ENCODE data around the gene CCL1. TPM values are rescaled to one million over a fixed set of nuclear protein-coding genes. Genes with fewer than 3 reads are reported as not detected.
"Not testable (repeated sequence)": the region's sequence is repeated elsewhere in the genome, so short reads cannot be mapped to it uniquely, and the experiment has no call there.

CCL1 gene
- total RNA-seq, 4 donors from 2014 or later: not detected

- no peaks in the 10 kb centered on the region for H3K27me3 ChIP-seq
- no peaks in the 10 kb centered on the region for H3K9me3 ChIP-seq
- intact Hi-C loops (cut with DNase I): no loop called here
- no peak overlapping the region for H3K27ac ChIP-seq
- no peaks in the 10 kb centered on the region for H3K36me3 ChIP-seq
- no peak for TF ChIP-seq CTCF (IDR thresholded peaks at IDR 0.05)
- TF ChIP-seq POLR2A (IDR thresholded peaks at IDR 0.05): no peak
- no peaks in the 10 kb centered on the region for H3K4me1 ChIP-seq
- H3K4me3 ChIP-seq (replicated peaks in 1 of 3): no peak overlapping the region
- WGBS, 2 donors: 97 to 99% methylated on average over 2 of the region's 2 CpGs
- DNase-seq: no peak
Observed at GRCh38 chr17:34341916-34342315, 21.1 kb downstream of the CCL1 start.

DNA sequence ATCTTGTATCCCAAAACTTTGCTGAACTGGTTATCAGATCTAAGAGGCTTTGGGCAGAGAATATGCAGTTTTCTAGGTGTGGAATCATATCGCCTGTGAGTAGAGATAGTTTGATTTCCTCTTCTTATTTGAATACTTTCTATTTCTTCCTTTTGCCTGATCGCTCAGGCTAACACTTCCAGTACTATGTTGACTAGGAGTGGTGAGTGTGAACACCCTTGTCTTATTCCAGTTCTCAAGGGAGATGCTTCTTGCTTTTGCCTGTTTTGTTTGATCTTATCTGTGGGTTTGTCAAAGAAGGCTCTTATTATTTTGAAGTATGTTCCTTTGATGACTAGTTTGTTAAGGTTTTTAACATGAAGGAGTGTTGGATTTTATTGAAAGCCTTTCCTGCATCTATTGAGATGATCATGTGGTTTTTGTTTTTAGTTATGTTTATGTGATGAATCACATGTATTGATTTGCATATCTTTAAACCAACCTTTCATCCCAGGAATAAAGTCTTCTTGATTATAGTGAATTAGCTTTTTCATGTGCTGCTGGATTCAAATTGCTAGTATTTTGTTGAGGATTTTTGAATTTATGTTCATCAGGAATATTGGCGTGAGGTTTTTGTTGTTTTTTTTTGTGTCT lies 23.8 kb downstream of the CCL1 start:
- Histone ChIP-seq H3K4me1 (no peaks in the 10 kb centered on the region), H3K9me3 (no peaks in the 10 kb centered on the region), H3K27me3 (no peaks in the 10 kb centered on the region), H3K4me3 (replicated peaks in 1 of 3) (no peak overlapping the region), H3K36me3 (no peaks in the 10 kb centered on the region), H3K27ac (no peak overlapping the region)
- intact Hi-C loops (cut with DNase I): no loop called here
- no peak for DNase-seq
- 86 to 91% methylated on average over 3 of the region's 3 CpGs for WGBS, 2 donors
- TF ChIP-seq CTCF (IDR thresholded peaks at IDR 0.05) (no peak), POLR2A (IDR thresholded peaks at IDR 0.05) (no peak)

GRCh38 chr17:34337701-34338100 lies 25.3 kb downstream of the CCL1 start:
- TF ChIP-seq CTCF (IDR thresholded peaks at IDR 0.05) (no peak), POLR2A (IDR thresholded peaks at IDR 0.05) (no peak)
- 73 to 82% methylated on average over 1 of the region's 1 CpG for WGBS, 2 donors
- no peaks in the 10 kb centered on the region for H3K27me3 ChIP-seq
- no peaks in the 10 kb centered on the region for H3K36me3 ChIP-seq
- intact Hi-C loops (cut with DNase I): no loop called here
- no peaks in the 10 kb centered on the region for H3K4me1 ChIP-seq
- H3K4me3 ChIP-seq (replicated peaks in 1 of 3): no peak overlapping the region
- H3K9me3 ChIP-seq: no peaks in the 10 kb centered on the region
- no peak overlapping the region for H3K27ac ChIP-seq
- no peak for DNase-seq

- H3K9me3 ChIP-seq; H3K4me3 ChIP-seq (replicated peaks in 1 of 3); DNase-seq; H3K4me1 ChIP-seq; intact Hi-C loops (cut with DNase I); H3K36me3 ChIP-seq; H3K27ac ChIP-seq; H3K27me3 ChIP-seq: not testable (repeated sequence)
- 66 to 77% methylated on average over 4 of the region's 4 CpGs for WGBS, 2 donors
Observed at GRCh38 chr17:34327580-34327979, 35.5 kb downstream of the CCL1 start.

- intact Hi-C loops (cut with DNase I): no loop called here
- H3K36me3 ChIP-seq: no peaks in the 10 kb centered on the region
- DNase-seq: no peak
- no peak overlapping the region for H3K4me3 ChIP-seq (replicated peaks in 1 of 3)
- no peak overlapping the region for H3K27ac ChIP-seq
- no peaks in the 10 kb centered on the region for H3K9me3 ChIP-seq
- H3K4me1 ChIP-seq: no peaks in the 10 kb centered on the region
- no peaks in the 10 kb centered on the region for H3K27me3 ChIP-seq
- TF ChIP-seq CTCF (IDR thresholded peaks at IDR 0.05): no peak
- no peak for TF ChIP-seq POLR2A (IDR thresholded peaks at IDR 0.05)
Observed at GRCh38 chr17:34321964-34322363, 41.1 kb downstream of the CCL1 start.
